ENCODE results near the gene STRIP2.
A peak's percentile ranks its signal among the peaks of the same experiment; 100 is the strongest.

Gene STRIP2, protein sequence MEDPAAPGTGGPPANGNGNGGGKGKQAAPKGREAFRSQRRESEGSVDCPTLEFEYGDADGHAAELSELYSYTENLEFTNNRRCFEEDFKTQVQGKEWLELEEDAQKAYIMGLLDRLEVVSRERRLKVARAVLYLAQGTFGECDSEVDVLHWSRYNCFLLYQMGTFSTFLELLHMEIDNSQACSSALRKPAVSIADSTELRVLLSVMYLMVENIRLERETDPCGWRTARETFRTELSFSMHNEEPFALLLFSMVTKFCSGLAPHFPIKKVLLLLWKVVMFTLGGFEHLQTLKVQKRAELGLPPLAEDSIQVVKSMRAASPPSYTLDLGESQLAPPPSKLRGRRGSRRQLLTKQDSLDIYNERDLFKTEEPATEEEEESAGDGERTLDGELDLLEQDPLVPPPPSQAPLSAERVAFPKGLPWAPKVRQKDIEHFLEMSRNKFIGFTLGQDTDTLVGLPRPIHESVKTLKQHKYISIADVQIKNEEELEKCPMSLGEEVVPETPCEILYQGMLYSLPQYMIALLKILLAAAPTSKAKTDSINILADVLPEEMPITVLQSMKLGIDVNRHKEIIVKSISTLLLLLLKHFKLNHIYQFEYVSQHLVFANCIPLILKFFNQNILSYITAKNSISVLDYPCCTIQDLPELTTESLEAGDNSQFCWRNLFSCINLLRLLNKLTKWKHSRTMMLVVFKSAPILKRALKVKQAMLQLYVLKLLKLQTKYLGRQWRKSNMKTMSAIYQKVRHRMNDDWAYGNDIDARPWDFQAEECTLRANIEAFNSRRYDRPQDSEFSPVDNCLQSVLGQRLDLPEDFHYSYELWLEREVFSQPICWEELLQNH

DNA sequence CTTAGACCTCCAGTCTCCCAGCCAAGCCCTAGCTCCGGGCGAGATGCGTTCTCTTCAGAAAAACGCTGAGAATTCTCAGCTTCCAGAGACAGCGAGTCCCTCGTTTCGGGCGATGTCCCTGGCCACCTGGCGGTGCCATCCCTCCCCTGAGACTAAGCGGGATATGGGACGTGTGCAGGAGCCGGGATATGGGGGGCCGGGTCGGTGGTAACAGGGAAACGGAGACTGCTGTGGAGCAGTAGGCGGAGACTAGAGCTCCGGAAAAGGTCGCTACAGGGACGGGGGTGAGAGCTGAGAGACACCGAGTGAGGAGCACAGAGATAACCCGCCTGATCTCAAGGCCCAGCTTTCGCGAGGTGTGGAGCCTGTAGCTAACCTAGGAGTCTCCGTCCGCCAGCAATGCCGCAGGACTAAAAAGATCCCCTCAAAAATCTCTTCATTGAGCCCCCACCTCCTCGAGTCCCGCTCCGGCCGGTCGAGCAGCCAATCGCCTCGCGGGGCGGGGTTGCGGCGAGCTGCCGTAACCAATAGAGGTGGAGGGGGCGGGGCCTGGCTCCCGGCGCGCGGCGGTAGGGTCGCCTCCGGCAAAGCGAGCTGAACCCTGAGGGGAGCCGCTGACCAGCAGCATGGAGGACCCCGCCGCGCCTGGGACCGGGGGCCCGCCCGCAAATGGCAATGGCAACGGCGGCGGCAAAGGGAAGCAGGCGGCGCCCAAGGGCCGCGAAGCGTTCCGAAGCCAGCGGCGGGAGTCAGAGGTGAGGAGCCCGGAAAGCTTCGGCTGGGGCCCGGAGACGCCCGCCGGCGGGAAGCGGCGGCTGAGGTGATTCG is at the start of gene STRIP2:
TSS of gene STRIP2 (plus strand) at position 586 of the 828 bp plus-strand sequence. CDS start at position 627, 41 bp downstream.
- peak; percentile 30 for TF ChIP-seq CTCF (conservative IDR thresholded peaks at IDR 0.05)
- peak within 1 kb of the TSS; percentile 52; the same call in 1 of the 2 replicates for H3K27ac ChIP-seq

DNA sequence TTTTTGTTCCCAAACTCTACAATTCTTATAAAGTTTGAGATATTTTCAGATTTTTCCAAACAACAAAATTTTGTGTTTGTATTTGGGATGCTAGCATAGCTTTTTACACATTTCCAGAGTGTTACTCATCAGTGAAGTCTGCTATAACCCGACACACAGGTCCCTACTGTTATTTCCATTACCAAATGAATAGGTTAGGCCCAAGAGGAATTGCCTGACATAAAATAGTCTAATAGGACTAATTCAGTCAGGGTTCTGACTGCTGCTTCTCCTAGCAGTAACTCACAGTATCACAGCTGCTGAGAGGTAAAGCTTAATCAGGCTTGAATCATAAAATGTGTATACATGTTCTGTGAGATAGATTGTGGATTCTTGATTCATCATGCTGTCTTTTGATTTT is 49.1 kb upstream of the STRIP2 start:
- no peak for TF ChIP-seq CTCF (conservative IDR thresholded peaks at IDR 0.05)
- H3K27ac ChIP-seq, result no peak overlapping the region

DNA sequence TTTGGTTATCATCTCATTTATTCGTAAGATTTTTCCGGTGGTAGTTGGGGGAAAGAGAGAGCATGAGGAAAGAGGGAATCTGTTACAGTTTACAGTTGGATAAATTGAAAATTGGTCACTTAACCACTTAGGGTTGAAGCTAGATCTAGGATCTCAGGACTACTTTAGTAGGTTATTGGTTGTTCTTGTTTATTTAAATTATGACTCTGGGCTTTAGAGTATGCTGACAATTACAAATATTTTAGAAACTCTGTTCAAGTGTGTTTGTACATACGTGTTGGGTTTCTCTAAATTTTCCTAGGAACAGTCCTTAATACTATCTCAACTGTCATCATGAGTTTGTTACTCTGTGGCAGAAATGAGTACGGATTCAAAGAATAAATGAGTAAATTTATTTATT is 48.6 kb upstream of the STRIP2 start:
- no peak overlapping the region for H3K27ac ChIP-seq
- no peak for TF ChIP-seq CTCF (conservative IDR thresholded peaks at IDR 0.05)

DNA sequence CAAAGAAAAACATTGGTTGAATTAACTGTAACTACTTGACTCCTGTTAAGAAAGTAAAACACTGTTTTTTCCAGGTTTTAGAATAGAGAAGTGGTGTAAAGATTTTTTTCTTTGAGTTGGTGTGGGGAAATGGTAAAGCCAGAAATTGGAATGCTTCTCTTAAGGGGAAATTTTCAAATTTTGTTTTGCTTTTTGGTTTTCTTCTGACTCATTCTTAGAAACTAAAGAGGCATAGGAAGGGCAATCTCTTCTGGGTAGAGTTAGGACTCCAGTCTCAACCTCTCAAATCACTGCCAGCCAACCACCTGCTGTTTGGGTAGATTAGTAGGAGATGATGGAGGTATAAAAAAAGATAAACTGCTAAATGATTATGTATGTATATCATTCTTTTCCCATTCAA is 47.7 kb upstream of the STRIP2 start:
- H3K27ac ChIP-seq, result no peak overlapping the region
- TF ChIP-seq CTCF (conservative IDR thresholded peaks at IDR 0.05), result no peak

GRCh38 chr7:129387537-129387936 is 46.7 kb upstream of the STRIP2 start:
- no peak overlapping the region for H3K27ac ChIP-seq
- no peak for TF ChIP-seq CTCF (conservative IDR thresholded peaks at IDR 0.05)

DNA sequence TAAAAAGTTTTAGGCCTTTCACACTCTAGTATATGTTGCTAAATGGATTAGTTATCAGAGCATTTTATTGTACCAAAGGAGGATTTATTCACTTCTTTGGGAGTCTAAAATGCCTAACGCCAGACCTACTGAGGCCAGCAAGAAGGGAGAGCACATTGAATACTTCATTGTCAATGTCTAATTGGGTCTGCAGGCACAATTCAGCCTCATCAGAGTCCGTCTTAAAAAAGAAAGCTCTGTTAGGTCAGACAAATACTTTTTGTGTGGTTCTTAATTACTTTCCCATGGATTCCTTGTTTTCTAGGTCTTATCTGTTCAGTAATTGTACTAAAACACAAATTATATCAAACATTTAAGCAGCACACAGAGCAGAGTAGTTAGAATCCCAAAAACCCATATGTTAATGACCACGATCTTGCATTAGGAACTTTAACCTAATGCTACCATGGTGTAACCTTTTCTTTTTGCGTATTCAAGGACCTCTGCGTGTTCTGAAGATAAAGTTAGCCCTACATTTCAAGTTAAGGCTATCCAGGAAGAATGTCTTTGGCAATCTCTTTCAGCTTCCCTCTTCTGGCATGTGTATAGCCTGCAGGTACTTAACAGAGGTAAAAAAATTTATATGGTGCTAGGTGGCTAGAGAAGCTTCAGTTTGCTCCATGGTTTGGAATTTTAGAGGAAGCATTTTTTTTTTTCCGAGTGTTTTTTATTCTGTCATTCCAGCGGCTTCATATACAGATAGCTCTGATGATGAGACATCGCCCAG is 45.7 kb upstream of the STRIP2 start:
- no peak for TF ChIP-seq CTCF (conservative IDR thresholded peaks at IDR 0.05)
- H3K27ac ChIP-seq, result no peak overlapping the region
